GM19467 (cell line): ENCODE results near the gene SF3B5.
"Not testable (repeated sequence)": the region's sequence is repeated elsewhere in the genome, so short reads cannot be mapped to it uniquely, and the experiment has no call there.

Source experiments
- ATAC-seq: cut with Tn5 transposase; IDR thresholded peaks from one replicate; pipeline ENCODE4 v1.9.1; 2021; ENCODE audit warnings: mild to moderate bottlenecking, moderate library complexity; ENCODE audit not compliant: unreplicated experiment

Gene SF3B5

DNA sequence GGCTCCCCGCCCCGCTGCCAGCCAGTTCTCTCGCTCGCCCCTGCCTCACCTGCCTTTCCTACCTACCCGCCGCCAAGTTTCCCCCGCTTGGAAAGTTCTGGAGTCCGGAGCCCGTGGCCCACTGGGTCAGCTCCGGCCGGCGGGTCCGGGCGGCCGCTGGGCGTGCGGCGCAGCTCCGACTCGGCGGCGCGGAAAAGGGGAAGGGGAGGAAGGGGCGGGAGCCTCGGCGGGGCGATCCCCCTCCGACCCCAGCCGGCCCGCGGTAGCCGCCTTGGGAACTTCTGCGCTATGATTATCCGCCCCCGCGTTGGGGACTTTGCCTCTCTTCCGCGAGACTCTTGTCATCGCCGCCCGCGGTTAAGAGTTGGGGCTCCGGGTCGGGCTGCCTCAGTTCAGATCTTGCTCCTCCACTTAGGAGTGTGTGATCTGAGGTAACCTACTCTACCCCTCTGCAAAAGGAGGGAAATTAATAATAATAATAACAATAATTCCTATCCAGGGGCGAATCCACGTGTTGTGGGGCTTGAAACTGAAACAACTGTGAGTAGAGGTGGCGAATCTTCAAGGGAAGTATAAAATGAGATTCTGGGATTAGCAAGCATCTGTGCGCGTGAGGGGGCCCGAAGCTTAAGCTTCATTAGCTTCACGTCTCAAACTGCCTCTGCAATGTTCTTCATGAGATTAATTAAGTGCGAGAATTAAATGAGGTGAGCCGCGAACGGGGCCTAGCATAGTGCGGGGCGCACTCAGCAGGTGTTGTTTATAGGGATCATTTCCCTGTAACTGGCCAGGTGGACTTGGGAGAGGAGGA lies 30.8 kb downstream of the SF3B5 start:
- ATAC-seq = peak; percentile 7

DNA sequence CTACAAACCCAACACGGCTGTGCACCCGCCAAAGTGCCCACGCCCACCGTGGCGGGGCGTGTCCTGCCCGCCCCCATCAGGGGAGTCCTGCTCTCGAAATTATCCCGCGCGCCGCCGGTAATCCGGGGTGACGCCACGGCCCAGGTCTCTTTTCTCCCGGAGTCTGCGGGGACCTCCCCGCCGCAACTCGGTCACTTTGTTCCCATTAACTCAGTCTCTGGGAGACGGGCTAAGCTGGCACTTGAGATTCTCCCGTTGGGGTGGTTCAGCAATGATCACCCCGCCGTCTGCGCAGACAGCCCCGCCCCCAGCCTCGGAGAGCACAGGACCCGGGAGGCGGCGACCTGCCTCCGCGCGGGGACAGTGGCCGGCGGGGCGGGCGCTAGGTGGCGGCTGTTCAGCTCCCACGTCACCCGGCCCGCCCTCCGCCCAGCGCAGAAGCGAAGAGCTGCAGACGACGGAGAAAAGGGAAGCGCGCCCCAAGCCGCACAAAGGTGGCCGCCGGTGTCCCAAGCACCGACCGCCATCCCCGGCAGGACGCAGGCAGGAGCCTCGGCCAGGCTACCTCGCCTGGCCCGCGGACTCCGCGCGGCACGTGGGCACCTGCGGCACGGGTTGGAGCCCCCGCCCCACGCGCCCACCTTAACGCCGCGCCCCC lies 31.5 kb downstream of the SF3B5 start:
- peak; percentile 86 for ATAC-seq

DNA sequence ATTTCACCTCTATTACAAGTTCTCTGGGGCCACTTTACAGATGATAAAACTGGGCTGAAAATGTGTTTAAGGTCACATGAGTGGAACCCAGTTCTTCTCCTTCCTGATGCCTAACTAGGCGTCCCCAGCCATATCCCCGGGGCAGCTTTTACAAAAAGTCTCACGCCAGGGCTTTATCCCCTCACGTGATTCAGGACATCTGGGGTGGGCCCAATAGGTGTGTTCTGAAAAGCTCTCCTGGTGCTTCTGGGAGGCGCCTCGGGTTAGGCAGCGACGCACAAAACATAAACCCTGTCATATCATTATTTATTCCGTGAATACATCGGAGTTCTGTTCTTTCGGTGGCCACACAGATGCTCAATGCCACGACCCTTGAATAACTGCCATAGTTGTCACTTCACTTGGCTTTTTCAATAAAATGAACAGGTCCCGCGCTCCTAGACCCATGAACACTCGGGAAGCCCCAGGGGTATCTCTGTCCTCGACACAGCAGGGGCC lies 32.1 kb downstream of the SF3B5 start:
- no peak for ATAC-seq

GRCh38 chr6:144062786-144063185 lies 32.6 kb downstream of the SF3B5 start:
- ATAC-seq = no peak

GRCh38 chr6:144059139-144059538 lies 36.2 kb downstream of the SF3B5 start:
- no peak for ATAC-seq

DNA sequence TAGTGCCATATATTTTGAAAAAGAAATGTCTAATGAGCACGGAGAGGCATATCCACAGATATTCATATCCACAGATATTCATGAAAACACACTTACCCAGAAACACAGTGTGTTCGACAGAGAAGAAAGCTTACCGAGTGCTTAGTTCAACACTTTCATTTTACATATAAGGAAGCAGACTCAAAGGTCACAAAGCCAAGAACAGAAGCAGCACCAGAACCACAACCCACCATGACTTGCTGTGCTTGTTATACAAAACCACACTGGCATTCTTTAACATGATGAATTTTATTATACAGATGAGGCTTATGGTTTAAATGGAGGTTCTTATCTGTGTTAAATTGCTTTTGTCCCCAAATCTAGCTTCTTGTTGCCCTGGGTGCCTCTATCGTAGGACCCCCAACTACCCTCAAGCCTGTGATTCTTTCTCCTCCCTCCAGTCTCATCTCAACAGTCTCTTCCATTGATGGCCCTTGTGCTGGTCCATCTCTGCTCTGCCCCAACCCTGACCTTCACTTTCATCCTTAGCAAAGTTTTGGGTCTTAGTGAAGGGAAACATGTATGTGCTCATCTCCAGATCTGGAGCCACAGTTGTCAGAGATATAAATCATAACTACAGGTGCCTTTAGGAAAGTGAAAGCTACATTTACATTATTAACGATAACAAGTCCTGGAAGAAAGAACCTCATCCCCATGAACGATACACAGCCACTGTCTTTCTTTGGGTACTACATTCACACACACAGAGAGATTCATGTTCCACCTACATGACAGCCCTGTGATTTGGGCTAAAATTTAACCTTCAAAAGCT lies 40.0 kb downstream of the SF3B5 start:
- peak; percentile 88 for ATAC-seq

DNA sequence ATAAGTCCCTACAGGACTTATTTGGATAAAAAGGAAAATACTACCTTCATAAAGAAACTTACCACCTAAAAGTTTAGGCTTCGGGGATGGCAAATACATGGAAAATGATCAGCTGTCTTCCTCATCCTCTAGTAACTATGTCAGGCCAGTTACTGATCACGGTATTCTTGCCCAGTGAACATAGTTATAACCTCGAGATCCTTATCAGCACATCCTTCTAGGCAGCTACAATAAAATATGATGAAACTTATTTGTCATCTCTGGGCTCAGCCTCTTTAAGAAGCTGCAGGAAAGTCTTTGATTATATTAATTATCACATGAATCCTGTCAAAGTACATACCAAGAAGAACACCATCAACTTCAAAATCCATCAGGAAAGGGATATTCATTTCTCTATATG lies 41.8 kb downstream of the SF3B5 start:
- ATAC-seq = no peak

DNA sequence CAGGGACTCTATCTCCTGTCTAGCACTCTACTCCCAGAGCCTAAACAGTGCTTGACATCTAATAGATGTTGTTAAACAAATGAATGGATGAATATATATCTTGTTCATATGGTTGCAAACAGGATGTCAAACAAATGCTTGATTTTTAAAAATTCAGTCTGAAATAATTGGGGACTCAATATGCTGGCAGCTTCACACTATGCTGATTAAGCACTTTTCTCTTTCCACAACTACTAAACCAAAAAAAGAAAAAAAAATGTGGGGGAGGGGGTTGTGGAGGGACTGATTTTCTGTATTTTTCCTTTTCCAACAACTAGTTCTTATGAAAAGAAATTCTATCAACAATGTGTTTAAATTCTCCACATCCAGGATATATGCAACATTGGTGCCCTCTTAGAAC lies 42.9 kb downstream of the SF3B5 start:
- ATAC-seq = no peak

- ATAC-seq = no peak
Measured at GRCh38 chr6:144049386-144049785, 46.0 kb downstream of the SF3B5 start.

DNA sequence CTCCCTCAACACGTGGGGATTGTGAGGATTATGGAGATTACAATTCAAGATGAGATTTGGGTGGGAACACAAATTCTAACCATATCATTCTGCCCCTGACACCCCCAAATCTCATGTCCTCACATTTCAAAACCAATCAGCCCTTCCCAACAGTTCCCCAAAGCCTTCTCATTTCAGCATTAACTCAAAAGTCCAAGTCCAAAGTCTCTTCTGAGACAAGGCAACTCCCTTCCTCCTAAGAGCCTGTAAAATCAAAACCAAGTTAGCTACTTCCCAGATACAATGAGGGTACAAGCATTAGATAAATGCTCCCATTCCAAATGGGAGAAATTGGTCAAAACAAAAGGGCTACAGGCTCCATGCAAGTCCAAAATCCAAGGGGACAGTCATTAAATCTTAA lies 47.7 kb downstream of the SF3B5 start:
- no peak for ATAC-seq

DNA sequence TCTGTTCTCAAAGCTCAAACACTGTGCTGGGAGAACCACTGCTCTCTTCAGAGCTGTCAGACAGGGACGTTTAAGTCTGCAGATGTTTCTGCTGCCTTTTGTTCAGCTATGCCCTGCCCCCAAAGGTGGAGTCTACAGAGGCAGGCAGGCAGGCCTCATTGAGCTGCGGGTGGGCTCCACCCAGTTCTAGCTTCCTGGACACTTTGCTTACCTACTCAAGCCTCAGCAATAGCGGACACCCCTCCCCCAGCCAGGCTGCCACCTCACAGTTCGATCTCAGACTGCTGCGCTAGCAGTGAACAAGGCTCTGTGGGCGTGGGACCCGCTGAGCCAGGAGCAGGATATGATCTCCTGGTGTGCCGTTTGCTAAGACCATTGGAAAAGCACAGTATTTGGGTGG lies 48.7 kb downstream of the SF3B5 start:
- not testable (repeated sequence) for ATAC-seq

DNA sequence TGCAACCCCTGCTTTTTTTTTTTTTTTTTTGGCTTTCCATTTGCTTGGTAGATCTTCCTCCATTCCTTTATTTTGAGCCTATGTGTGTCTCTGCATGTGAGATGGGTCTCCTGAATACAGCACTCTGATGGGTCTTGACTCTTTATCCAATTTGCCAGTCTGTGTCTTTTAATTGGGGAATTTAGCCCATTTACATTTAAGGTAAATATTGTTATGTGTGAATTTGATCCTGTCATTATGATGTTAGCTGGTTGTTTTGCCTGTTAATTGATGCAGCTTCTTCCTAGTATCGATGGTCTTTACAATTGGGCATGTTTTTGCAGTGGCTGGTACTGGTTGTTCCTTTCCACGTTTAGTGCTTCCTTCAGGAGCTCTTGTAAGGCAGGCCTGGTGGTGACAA lies 50.4 kb downstream of the SF3B5 start:
- ATAC-seq = not testable (repeated sequence)
